22Rv1 (cell line): Measurements from ENCODE around the gene ACOT4.
"Not testable (repeated sequence)": the region's sequence is repeated elsewhere in the genome, so short reads cannot be mapped to it uniquely, and the experiment has no call there.

Experiments
- CTCF ChIP-seq: fragments of 450-650 bp; IDR thresholded peaks from 2 replicates; pipeline ENCODE4 v1.5.1; 2017; ENCODE audit warnings: mild to moderate bottlenecking
- ZFX ChIP-seq: fragments of 450-650 bp; IDR thresholded peaks from 2 replicates; pipeline ENCODE4 v1.6.1; 2017; ENCODE audit warnings: antibody characterized with exemption, borderline replicate concordance

DNA sequence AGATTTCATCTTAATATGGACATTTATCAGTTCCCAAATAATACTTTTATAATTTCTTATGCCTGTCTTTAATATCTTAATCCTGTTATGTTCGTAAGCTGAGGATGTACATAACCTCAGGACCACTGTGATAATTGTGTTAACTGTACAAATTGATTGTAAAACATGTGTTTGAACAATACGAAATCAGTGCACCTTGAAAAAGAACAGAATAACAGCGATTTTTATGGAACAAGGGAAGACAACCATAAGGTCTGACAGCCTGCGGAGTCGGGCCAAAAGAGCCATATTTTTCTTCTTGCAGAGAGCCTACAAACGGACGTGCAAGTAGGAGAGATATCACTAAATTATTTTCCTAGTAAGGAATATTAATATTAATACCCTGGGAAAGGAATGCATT, 29.4 kb upstream of the ACOT4 start:
- not testable (repeated sequence) for TF ChIP-seq CTCF, ZFX
